HG02973 (cell line): ENCODE results near the gene MYO9B.
"Not testable (repeated sequence)": the region's sequence is repeated elsewhere in the genome, so short reads cannot be mapped to it uniquely, and the experiment has no call there.

Experiments
- ATAC-seq: cut with Tn5 transposase; IDR thresholded peaks from one replicate; pipeline ENCODE4 v1.9.1; 2021; ENCODE audit warnings: moderate library complexity; ENCODE audit not compliant: unreplicated experiment

MYO9B gene

DNA sequence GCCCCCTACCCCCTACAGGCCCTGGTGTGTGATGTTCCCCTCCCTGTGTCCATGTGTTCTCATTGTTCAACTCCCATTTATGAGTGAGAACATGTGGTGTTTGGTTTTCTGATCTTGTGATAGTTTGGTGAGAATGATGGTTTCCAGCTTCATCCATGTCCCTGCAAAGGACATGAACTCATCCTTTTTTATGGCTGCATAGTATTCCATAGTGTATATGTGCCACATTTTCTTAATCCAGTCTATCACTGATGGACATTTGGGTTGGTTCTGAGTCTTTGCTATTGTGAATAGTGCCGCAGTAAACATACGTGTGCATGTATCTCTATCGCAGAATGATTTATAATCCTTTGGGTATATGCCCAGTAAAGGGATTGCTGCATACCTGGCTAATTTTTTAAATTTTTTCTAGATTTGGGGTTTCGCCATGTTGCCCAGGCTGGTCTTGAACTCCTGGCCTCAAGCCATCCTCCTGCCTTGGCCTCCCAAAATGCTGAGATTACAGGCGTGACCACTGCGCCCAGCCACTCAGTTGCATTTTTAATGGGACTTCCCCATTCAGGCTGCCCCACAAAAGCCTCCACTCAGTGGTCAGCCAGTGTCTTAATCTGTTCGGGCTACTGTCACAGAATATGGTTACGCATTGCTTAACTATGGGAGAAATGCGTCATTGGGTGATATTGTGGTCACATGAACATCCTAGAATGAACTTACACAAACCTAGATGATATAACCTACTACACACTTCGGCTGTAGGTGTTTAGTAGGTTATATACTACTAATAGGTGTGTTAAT lies 62.7 kb downstream of the MYO9B start:
- ATAC-seq = not testable (repeated sequence)

DNA sequence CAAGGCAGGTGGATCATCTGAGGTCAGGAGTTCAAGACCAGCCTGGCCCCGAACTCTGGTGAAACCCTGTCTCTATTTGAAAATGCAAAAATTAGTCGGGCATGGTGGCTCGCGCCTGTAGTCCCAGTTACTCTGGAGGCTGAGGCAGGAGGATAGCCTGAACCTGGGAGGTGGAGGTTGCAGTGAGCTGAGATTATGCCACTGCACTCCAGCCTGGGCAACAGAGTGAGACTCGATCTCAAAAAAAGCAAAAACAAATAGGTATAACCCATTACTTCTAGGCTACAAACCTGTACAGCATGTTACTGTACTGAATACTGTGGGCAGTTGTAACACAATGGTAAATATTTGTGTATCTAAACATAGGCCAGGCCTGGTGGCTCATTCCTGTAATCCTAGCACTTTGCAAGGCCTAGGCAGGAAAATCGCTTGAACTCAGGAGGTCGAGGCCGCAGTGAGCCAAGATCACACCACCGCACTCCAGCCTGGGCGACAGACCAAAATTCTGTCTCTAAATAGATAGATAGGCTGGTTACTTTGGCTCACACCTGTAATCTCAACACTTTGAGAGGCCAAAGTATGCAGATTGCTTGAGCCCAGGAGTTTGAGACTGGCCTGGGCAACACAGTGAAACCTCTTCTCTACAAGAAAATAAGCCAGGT lies 63.5 kb downstream of the MYO9B start:
- no peak for ATAC-seq

DNA sequence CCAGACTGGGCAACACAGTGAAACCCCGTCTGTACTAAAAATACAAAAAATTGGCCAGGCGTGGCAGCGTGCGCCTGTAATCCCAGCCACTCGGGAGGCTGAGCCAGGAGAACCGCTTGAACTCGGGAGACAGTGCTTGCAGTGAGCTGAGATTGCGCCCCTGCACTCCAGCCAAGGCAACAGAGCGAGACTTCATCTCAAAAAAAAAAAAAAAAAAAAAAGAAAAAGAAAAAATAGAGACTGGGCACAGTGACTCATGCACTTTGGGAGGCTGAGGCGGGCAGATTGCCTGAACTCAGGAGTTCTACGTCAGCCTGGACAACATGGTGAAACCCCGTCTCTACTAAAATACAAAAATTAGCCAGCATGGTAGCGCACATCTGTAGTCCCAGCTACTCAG lies 69.2 kb downstream of the MYO9B start:
- ATAC-seq = not testable (repeated sequence)

GRCh38 chr19:17145546-17146497 lies 70.2 kb downstream of the MYO9B start:
- ATAC-seq = no peak

DNA sequence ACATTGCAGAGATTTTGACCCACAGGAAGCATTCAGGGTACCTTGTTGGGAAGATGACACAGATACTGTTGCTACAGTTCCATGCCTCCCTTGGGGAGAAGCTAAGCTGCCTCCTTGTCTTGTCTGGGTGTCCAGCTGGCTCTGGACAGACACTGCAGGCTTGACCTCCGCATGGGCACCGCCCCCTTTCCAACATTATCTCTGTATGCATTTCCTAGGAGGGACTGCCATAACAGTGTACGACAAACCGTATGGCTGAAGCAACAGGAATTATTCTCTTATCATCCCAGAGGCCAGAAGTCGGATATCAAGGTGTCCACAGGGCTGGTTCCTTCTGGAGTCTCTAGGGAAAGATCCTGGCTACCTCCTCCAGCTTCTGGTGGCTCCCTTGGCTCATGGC lies 72.6 kb downstream of the MYO9B start:
- ATAC-seq = no peak

- no peak for ATAC-seq
Measured at GRCh38 chr19:17149393-17150135, 74.0 kb downstream of the MYO9B start.

- no peak for ATAC-seq
Measured at GRCh38 chr19:17153996-17154395, 78.4 kb downstream of the MYO9B start.

DNA sequence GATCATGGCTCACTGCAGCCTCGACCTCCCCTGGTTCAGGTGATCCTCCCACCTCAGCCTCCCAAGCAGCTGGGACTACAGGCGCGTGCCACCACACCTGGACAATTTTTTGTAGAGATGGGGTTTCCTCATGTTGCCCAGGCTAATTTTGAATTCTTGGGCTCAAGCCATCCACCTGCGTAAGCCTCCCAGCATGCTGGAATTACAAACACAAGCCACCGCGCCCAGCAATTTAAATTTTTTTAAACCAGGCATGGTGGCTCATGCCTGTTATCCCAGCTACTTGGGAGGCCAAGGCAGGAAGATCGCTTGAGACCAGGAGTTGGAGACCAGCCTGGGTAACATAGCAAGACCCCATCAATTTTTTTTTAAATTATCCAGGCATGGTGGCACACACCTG lies 79.7 kb downstream of the MYO9B start:
- ATAC-seq = no peak

DNA sequence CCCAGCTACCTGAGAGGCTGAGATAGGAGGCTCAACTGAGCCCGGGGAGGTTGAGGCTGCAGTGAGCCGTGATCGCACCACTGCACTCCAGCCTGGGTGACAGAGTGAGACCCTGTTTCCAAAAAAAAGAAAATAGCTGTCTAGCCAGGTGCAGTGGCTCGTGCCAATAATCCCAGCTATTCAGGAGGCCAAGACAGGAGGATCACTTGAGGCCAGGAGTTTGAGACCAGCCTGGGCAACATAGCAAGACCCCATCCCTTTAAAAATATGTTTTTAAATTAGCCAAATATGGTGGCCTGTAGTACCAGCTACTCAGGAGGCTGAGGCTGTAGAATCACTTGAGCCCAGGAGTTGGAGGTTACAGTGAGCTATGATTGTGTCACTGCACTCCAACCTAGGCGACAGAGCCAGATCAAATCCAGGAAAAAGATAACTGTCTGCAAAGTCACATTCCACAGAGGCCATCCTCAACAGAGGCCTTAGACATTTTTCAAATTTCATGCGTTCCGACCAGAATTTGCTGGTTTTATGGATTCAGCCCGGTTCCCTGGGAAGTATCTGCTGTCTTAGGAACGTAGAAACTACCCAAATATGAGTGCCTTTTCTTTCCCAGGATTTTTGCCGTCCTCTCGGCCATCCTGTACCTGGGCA lies 80.8 kb downstream of the MYO9B start:
- ATAC-seq = no peak

- ATAC-seq = no peak
Measured at GRCh38 chr19:17156947-17157302, 81.3 kb downstream of the MYO9B start.

DNA sequence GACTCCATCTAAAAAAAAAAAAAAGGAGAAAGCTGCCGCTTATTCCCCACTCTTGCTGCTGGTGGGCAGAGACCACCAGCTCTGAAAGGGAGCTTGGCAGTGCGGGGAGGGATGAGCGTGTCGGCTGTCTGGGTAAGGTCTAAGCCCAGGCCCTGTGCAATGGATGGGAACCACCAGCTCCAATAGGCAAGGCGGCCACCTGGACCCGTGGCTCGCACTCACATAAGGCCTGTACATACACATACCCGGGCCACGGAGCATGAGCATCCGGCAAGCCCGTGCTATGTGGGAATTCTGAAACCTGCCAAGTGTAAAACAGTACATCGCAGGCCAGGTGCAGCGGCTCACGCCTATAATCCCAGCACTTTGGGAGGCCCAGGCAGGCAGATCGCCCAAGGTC lies 83.0 kb downstream of the MYO9B start:
- ATAC-seq = no peak

GRCh38 chr19:17159466-17160393 lies 84.2 kb downstream of the MYO9B start:
- no peak for ATAC-seq

GRCh38 chr19:17160908-17161307 lies 85.3 kb downstream of the MYO9B start:
- no peak for ATAC-seq

DNA sequence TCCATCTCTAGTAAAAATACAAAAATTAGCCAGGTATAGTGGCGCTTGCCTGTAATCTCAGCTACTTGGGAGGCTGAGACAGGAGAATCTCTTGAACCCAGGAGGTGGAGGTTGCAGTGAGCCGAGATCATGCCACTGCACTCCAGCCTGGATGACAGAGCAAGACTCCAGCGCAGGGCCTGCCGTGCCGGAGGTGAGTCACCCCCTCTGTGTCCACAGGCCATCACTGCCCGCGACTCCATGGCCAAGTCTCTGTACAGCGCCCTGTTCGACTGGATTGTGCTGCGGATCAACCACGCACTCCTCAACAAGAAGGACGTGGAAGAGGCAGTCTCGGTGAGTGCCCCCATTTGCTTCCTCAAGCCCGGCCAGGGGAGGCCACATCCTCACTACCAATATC lies 86.6 kb downstream of the MYO9B start:
- not testable (repeated sequence) for ATAC-seq

GRCh38 chr19:17162580-17162979 lies 87.0 kb downstream of the MYO9B start:
- no peak for ATAC-seq

GRCh38 chr19:17163652-17164051 lies 88.1 kb downstream of the MYO9B start:
- no peak for ATAC-seq

DNA sequence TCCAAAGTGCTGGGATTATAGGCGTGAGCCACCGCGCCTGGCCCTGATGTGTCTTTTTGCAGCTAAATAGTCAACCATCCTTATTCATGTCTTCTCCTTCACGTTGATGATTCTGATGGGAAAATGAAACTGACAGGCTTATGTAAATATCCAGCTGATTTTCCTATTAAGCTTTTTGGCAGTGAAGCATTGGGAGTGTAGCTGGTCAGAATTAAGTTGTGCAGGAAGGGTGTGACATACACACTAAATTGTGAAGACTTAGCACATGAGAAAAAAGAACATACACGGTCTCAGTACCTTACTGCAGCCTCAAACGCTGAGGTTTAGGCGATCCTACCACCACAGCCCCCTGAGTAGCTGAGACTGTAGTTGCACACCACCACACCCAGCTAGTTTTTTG lies 89.1 kb downstream of the MYO9B start:
- no peak for ATAC-seq

DNA sequence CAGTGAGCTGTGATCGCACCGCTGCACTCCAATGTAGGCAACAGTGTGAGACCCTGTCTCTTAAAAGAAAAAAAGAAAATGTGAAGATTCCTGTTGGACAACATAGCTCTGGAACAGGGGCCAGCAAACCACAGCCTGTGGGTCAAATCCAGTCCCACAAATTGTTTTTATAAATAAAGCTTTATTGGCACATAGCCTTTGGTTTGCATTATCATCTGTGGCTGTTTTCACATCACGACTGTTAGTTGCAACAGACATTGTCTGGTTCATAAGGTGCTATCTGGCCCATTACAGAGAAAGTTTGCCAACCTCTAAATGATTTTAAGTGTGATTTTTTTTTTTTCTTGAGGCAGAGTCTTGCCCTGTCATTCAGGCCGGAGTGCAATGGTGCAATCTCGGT lies 90.1 kb downstream of the MYO9B start:
- no peak for ATAC-seq
